ENCODE data around the gene EME2. TPM values are rescaled to one million over a fixed set of nuclear protein-coding genes. Genes with fewer than 3 reads are reported as not detected.
A peak's percentile ranks its signal among the peaks of the same experiment; 100 is the strongest.

EME2 gene
- polyA plus RNA-seq, 1 donor from 2014 or later: 21.2 TPM

DNA sequence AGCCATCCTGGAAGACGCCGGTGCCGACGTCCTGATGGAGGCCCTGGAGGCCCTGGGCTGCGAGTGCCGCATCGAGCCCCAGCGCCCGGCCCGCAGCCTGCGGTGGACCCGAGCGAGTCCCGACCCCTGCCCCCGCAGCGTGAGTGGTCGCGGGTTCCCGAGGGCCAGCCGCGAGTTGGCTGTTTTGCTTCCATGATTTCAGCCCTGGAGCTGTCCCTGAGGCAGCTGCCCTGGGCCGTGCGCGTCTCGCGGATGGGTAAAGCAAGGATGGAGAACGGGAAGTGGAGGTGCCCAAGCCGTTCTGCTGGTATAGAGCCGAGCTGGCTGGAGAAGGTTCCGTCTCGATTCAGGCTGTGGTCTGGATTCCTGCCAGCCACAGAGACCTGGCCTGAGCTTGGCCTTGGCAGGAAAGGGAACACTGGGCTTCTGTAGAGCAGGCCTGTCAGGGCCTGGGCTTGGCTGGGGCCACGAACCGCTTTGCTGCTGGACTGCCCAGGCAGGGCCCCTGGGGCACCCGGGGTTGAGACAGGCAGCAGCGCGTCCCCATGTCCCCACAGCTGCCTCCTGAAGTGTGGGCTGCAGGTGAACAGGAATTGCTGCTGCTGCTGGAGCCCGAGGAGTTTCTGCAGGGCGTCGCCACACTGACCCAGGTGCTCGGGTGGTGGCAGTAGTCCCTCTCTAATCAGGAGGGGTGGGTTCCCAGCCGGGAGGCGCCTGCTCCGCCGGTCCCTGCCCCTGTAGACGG, 1.3 kb downstream of the EME2 start:
- Histone ChIP-seq H3K9me3 (ENCODE audit: low read length) (no peaks in the 10 kb centered on the region), H3K9me2 (ENCODE audit: insufficient read depth, low read length) (no peaks in the 10 kb centered on the region), H3K4me2 (ENCODE audit: low read length) (peak overlapping the region; percentile 89), H3K9ac (ENCODE audit: low read length) (peak overlapping the region; percentile 84), H3K36me3 (ENCODE audit: insufficient read depth, low read length) (no peaks in the 10 kb centered on the region), H3K79me2 (replicated peaks; ENCODE audit: insufficient read depth, low read length) (peaks cover 9% of the 10 kb centered on the region), H3F3A (ENCODE audit: insufficient read depth, low read length, poor library complexity, severe bottlenecking) (no peaks in the 10 kb centered on the region), H3K27me3 (ENCODE audit: insufficient read depth, low read depth, low read length) (no peaks in the 10 kb centered on the region), H4K20me1 (ENCODE audit: insufficient read depth) (peaks cover 10% of the 10 kb centered on the region), H2AFZ (ENCODE audit: low read depth, low read length) (peak overlapping the region; percentile 8), H3K27ac (ENCODE audit: low read length) (peak overlapping the region; percentile 74), H3K4me3 (ENCODE audit: low read length) (peak overlapping the region; percentile 98)
- TF ChIP-seq MXI1 (conservative IDR thresholded peaks at IDR 0.05; ENCODE audit: poor library complexity, severe bottlenecking) (no peak), RAD21 (conservative IDR thresholded peaks at IDR 0.05) (no peak), SMC3 (conservative IDR thresholded peaks at IDR 0.05; ENCODE audit: poor library complexity) (no peak), TAF1 (IDR thresholded peaks at IDR 0.05; ENCODE audit: low read depth) (no peak), REST (IDR thresholded peaks at IDR 0.05; ENCODE audit: borderline replicate concordance) (no peak), EZH2 (IDR thresholded peaks at IDR 0.05; ENCODE audit: borderline replicate concordance, insufficient read depth, low read length, poor library complexity, severe bottlenecking) (no peak)
- TF ChIP-seq, protein P1, sequence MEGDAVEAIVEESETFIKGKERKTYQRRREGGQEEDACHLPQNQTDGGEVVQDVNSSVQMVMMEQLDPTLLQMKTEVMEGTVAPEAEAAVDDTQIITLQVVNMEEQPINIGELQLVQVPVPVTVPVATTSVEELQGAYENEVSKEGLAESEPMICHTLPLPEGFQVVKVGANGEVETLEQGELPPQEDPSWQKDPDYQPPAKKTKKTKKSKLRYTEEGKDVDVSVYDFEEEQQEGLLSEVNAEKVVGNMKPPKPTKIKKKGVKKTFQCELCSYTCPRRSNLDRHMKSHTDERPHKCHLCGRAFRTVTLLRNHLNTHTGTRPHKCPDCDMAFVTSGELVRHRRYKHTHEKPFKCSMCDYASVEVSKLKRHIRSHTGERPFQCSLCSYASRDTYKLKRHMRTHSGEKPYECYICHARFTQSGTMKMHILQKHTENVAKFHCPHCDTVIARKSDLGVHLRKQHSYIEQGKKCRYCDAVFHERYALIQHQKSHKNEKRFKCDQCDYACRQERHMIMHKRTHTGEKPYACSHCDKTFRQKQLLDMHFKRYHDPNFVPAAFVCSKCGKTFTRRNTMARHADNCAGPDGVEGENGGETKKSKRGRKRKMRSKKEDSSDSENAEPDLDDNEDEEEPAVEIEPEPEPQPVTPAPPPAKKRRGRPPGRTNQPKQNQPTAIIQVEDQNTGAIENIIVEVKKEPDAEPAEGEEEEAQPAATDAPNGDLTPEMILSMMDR (IDR thresholded peaks at IDR 0.05; ENCODE audit: poor library complexity, severe bottlenecking): peak; percentile 47

DNA sequence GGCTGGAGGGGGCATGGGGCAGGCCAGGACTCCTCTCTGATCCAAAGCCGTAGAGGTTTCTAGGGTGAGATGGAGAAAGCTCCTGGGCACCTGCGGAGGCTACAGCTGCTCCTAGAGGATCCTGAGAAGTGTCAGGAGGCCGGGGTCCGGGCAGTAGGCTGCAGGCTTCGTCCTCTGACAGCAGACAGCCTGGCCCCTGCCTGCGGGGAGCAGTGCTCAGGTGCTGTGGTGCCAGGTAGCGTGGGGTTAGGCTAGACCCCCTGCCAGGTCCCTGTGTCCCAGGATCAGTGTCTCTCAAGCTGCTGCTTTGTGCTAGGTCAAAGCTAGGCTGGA, 1.8 kb downstream of the EME2 start:
- Histone ChIP-seq H3K27ac (ENCODE audit: low read length) (no peak overlapping the region), H3K4me3 (ENCODE audit: low read length) (peak overlapping the region; percentile 98), H3K9me3 (ENCODE audit: low read length) (no peaks in the 10 kb centered on the region), H3K79me2 (replicated peaks; ENCODE audit: insufficient read depth, low read length) (peaks cover 9% of the 10 kb centered on the region), H3K36me3 (ENCODE audit: insufficient read depth, low read length) (no peaks in the 10 kb centered on the region), H3K9me2 (ENCODE audit: insufficient read depth, low read length) (no peaks in the 10 kb centered on the region), H3K27me3 (ENCODE audit: insufficient read depth, low read depth, low read length) (no peaks in the 10 kb centered on the region), H3F3A (ENCODE audit: insufficient read depth, low read length, poor library complexity, severe bottlenecking) (no peaks in the 10 kb centered on the region), H3K4me2 (ENCODE audit: low read length) (no peak overlapping the region), H2AFZ (ENCODE audit: low read depth, low read length) (no peak overlapping the region), H3K9ac (ENCODE audit: low read length) (peak overlapping the region; percentile 84), H4K20me1 (ENCODE audit: insufficient read depth) (peaks cover 14% of the 10 kb centered on the region)
- TF ChIP-seq EP300 (conservative IDR thresholded peaks at IDR 0.05; ENCODE audit: poor library complexity, severe bottlenecking) (no peak), POLR2AphosphoS5 (IDR thresholded peaks at IDR 0.05) (no peak), TAF1 (IDR thresholded peaks at IDR 0.05; ENCODE audit: low read depth) (no peak), REST (IDR thresholded peaks at IDR 0.05; ENCODE audit: borderline replicate concordance) (no peak), RAD21 (conservative IDR thresholded peaks at IDR 0.05) (no peak), SMC3 (conservative IDR thresholded peaks at IDR 0.05; ENCODE audit: poor library complexity) (no peak), EZH2 (IDR thresholded peaks at IDR 0.05; ENCODE audit: borderline replicate concordance, insufficient read depth, low read length, poor library complexity, severe bottlenecking) (no peak), MXI1 (conservative IDR thresholded peaks at IDR 0.05; ENCODE audit: poor library complexity, severe bottlenecking) (no peak)
- TF ChIP-seq, protein P1 (IDR thresholded peaks at IDR 0.05; ENCODE audit: poor library complexity, severe bottlenecking): no peak
